ENCODE results near the gene RNPEP. TPM values are rescaled to one million over a fixed set of nuclear protein-coding genes. Genes with fewer than 3 reads are reported as not detected.

RNPEP gene
- total and polyA plus RNA-seq, 2 of the 13 experiments (the other 11 are each of a cell fraction or from before 2014, with no cell fraction given), result 20.6 to 38.4 TPM

GRCh38 chr1:201945863-201946223 lies 36.6 kb upstream of the RNPEP start:
- Histone ChIP-seq H3K27ac (ENCODE audit: extremely low read length, insufficient read depth, low read length) (no peak overlapping the region), H3K4me2 (ENCODE audit: low read depth, low read length) (peak overlapping the region; percentile 87), H2AFZ (ENCODE audit: low read length) (no peak overlapping the region), H3K9me3 (ENCODE audit: low read length) (no peaks in the 10 kb centered on the region), H3K79me2 (ENCODE audit: insufficient read depth, low read length) (no peaks in the 10 kb centered on the region), H3K36me3 (replicated peaks in 1 of 2; ENCODE audit: control insufficient read depth in 1 of 2, insufficient read depth in 2 of 2, low read length in 2 of 2) (no peaks in the 10 kb centered on the region), H4K20me1 (ENCODE audit: insufficient read depth, low read length) (no peaks in the 10 kb centered on the region), H3K4me3 (replicated peaks in 1 of 3; ENCODE audit: insufficient read depth in 1 of 3, low read depth in 2 of 3, low read length in 3 of 3) (peak overlapping the region; percentile 20 to 63 (median 41); a peak in 4 of 6 replicates), H3K4me1 (ENCODE audit: insufficient read depth, low read length) (peaks cover 29% of the 10 kb centered on the region), H3K9ac (ENCODE audit: insufficient read depth, low read depth, low read length) (no peak overlapping the region; the same call in 1 of the 2 replicates), H3K27me3 (ENCODE audit: control insufficient read depth in 1 of 2, insufficient read depth in 2 of 2, low read length in 2 of 2) (peaks cover 1 to 38% of the 10 kb centered on the region in 2 experiments; a peak in 3 of 5 replicates)
- ATAC-seq (no peak), FAIRE-seq (no peak), DNase-seq (ENCODE audit: low spot score) (no peak)
- ChIA-PET POLR2A (interaction anchor here (0.9 to 2.3 kb wide), 2 partner anchors 9 to 64 kb away, joined by 3 to 12 read pairs; partner anchors contain the start of genes ELF3 and TIMM17A), CTCF (ENCODE audit: low intra/inter-chr PET ratio, low total read pairs) (no interaction called here)
- in situ Hi-C loops (cut with HindIII; ENCODE audit: extremely low pct_ligation_motif_present, low pct_unique_long_range_greater_than_20kb) (no loop called here), intact Hi-C loops (cut with micrococcal nuclease; ENCODE audit: unreplicated experiment) (no loop called here)
- WGBS (ENCODE audit: low lambda C conversion rate), result 24% methylated on average over 10 of the region's 10 CpGs
- no TSS peak for BruUV-seq (replicated peaks)
- TF ChIP-seq ZNF512B (CRISPR knock-in tag; IDR thresholded peaks at IDR 0.05; ENCODE audit: borderline replicate concordance) (no peak), MEIS2 (CRISPR knock-in tag; IDR thresholded peaks at IDR 0.05) (no peak), LCORL (IDR thresholded peaks at IDR 0.05) (no peak), LCORL (CRISPR knock-in tag; IDR thresholded peaks at IDR 0.05) (no peak), CAMTA2 (CRISPR knock-in tag; IDR thresholded peaks at IDR 0.05; ENCODE audit: borderline replicate concordance) (no peak), ZNF580 (CRISPR knock-in tag; IDR thresholded peaks at IDR 0.05; ENCODE audit: borderline replicate concordance, low read depth) (no peak), PLSCR1 (CRISPR knock-in tag; IDR thresholded peaks at IDR 0.05; ENCODE audit: borderline replicate concordance) (no peak), ZNF280D (CRISPR knock-in tag; IDR thresholded peaks at IDR 0.05) (no peak)

Measured in HepG2 (cell line).